Measurements from ENCODE around the gene NFE2L3. TPM values are rescaled to one million over a fixed set of nuclear protein-coding genes. Genes with fewer than 3 reads are reported as not detected.

The NFE2L3 gene
- total and polyA plus RNA-seq, 2 of the 8 experiments (the other 6 are each of a cell fraction or from before 2014, with no cell fraction given): 64.9 to 76.5 TPM

DNA sequence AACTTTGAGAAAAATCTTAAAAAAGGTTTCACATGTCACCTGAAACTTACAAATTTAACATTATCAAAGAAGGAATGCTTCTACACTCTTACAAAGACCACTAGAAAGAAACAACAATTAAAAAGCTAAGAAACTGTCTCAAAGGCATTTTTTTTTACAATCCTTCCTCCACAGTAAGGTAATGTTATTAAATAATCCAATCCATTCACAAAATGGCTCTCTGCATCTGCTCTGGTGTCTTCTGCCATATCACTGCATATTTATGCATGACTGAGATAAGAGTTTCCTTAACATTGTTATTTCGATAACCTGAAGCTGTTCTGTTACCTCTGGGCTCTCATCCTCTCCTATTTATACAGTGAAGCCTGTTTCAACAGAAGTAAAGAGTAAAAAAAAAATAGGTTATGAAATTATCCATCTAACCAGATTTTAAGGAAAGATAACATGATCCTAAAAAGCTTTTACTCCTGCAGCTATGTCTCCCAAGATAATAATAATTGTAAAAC lies 40.0 kb downstream of the NFE2L3 start:
- no peak overlapping the region for H2AK5ac ChIP-seq (ENCODE audit: low read depth, low read length)
- no peak overlapping the region for H4K91ac ChIP-seq (replicated peaks; ENCODE audit: insufficient read length, low read length)
- H3K79me1 ChIP-seq (ENCODE audit: low read depth, low read length): no peaks in the 10 kb centered on the region
- no peak overlapping the region for H3K4me2 ChIP-seq (ENCODE audit: insufficient read depth in 1 of 2, low read depth in 2 of 2, low read length in 2 of 2)
- no peak overlapping the region for H3K4ac ChIP-seq (replicated peaks; ENCODE audit: insufficient read length, low read depth, low read length)
- H2BK5ac ChIP-seq (ENCODE audit: low read depth, low read length): no peak overlapping the region
- no peak overlapping the region for H3K56ac ChIP-seq (replicated peaks; ENCODE audit: insufficient read length, low read depth, low read length)
- peak overlapping the region; percentile 79; the same call in 1 of the 2 replicates for H4K8ac ChIP-seq (ENCODE audit: extremely low read depth, insufficient read depth, low read length)
- no peak overlapping the region for H3K14ac ChIP-seq (ENCODE audit: insufficient read length)
- peaks cover 31 to 33% of the 10 kb centered on the region in 2 experiments for H4K20me1 ChIP-seq (replicated peaks in 1 of 2; ENCODE audit: control insufficient read depth in 1 of 2, insufficient read depth in 2 of 2, low read length in 2 of 2)
- no peaks in the 10 kb centered on the region for H3K9me3 ChIP-seq (ENCODE audit: insufficient read depth in 2 of 2, low read depth in 1 of 2, low read length in 1 of 2)
- ChIA-PET POLR2A (ENCODE audit: partially characterized antibody) (interaction anchor here (0.6 to 17.3 kb wide), 29 partner anchors 5 to 1383 kb away, joined by 3 to 578 read pairs (median 4); partner anchors contain the start of genes CBX3, HNRNPA2B1 and NFE2L3), CTCF (ENCODE audit: partially characterized antibody) (interaction anchor here (0.7 to 4.7 kb wide), 7 partner anchors 11 to 298 kb away, joined by 3 to 21 read pairs (median 4); no protein-coding TSS in a partner anchor)
- H3K23me2 ChIP-seq (ENCODE audit: low read depth, low read length): no peaks in the 10 kb centered on the region; the same call in 1 of the 2 replicates
- H3K4me1 ChIP-seq (replicated peaks in 1 of 4; ENCODE audit: control insufficient read depth in 3 of 4, insufficient read depth in 4 of 4, low read length in 3 of 4): peaks cover 0 to 3% (median 0%) of the 10 kb centered on the region in 4 experiments; a peak in 3 of 7 replicates
- no peak for FAIRE-seq
- H3K36me3 ChIP-seq (ENCODE audit: control insufficient read depth in 2 of 4, insufficient read depth in 4 of 4, low read length in 3 of 4): peaks cover 61 to 90% (median 82%) of the 10 kb centered on the region in 4 experiments
- H2BK20ac ChIP-seq (ENCODE audit: low read length): no peak overlapping the region
- DNase-seq (ENCODE audit: low read depth in 1 of 2, low spot score in 2 of 2): no peak
- no peak overlapping the region for H3K9ac ChIP-seq (replicated peaks in 1 of 4; ENCODE audit: extremely low read depth in 1 of 4, low read depth in 3 of 4, low read length in 3 of 4)
- H3K18ac ChIP-seq (ENCODE audit: extremely low read depth, low read length): no peak overlapping the region
- peaks cover 8 to 54% of the 10 kb centered on the region in 2 experiments; a peak in 3 of 4 replicates for H3K79me2 ChIP-seq (ENCODE audit: control insufficient read depth in 1 of 2, insufficient read depth in 2 of 2, low read length in 2 of 2)
- WGBS, 2 experiments (ENCODE audit: extremely low coverage in 1 of 2, insufficient coverage in 1 of 2, insufficient read length in 1 of 2, insufficient replicate concordance in 2 of 2, low coverage in 1 of 2, low lambda C conversion rate in 2 of 2, missing lambda C conversion rate in 1 of 2): 95% methylated on average over 1 of the region's 1 CpG; no CpG with 5 or more reads in 1 of the 2 experiments
- H2BK15ac ChIP-seq (ENCODE audit: low read length): no peak overlapping the region
- H3K23ac ChIP-seq (ENCODE audit: insufficient read length): no peak overlapping the region
- H3K4me3 ChIP-seq (ENCODE audit: extremely low read depth in 1 of 4, insufficient read depth in 2 of 4, low read depth in 3 of 4, low read length in 4 of 4): no peak overlapping the region
- H2BK12ac ChIP-seq (ENCODE audit: low read depth, low read length): no peak overlapping the region
- H2BK120ac ChIP-seq (replicated peaks; ENCODE audit: low read depth, low read length): no peak overlapping the region
- no peak overlapping the region for H4K5ac ChIP-seq (ENCODE audit: insufficient read length, low read depth, low read length)
- H3K27ac ChIP-seq (ENCODE audit: low read depth, low read length): no peak overlapping the region
- no peaks in the 10 kb centered on the region for H3K27me3 ChIP-seq (replicated peaks in 1 of 4; ENCODE audit: control insufficient read depth in 3 of 4, extremely low read depth in 1 of 4, insufficient read depth in 3 of 4, low read length in 3 of 4)
- no peak overlapping the region for H2AFZ ChIP-seq (ENCODE audit: low read length)
- TF ChIP-seq SIX5 (IDR thresholded peaks at IDR 0.05; ENCODE audit: low read depth, low read length) (peak; percentile 3; the same call in 1 of the 2 replicates), RAD21 (IDR thresholded peaks at IDR 0.05 in 1 of 2, conservative IDR thresholded peaks at IDR 0.05 in 1 of 2; ENCODE audit: low read depth in 2 of 2, low read length in 2 of 2) (no peak), RNF2 (IDR thresholded peaks at IDR 0.05; ENCODE audit: borderline replicate concordance, low read depth, low read length, missing control alignments, poor library complexity, severe bottlenecking) (no peak), NRF1 (IDR thresholded peaks at IDR 0.05; ENCODE audit: low read depth, low read length) (0 out of 2 replicates have a peak, but pooled peaks have one; percentile 1), RBBP5 (IDR thresholded peaks at IDR 0.05; ENCODE audit: borderline replicate concordance, low read depth, low read length) (no peak), POLR2AphosphoS5 (IDR thresholded peaks at IDR 0.05; ENCODE audit: low read depth, low read length) (peak; percentile 65), SIN3A (conservative IDR thresholded peaks at IDR 0.05 in 1 of 2, IDR thresholded peaks at IDR 0.05 in 1 of 2; ENCODE audit: low read depth in 1 of 2, low read length in 2 of 2) (0 out of 4 replicates have a peak, but pooled peaks of 1 of the 2 experiments have one; percentile 68), SUZ12 (IDR thresholded peaks at IDR 0.05; ENCODE audit: low read length) (no peak), EZH2 (IDR thresholded peaks at IDR 0.05; ENCODE audit: low read depth, low read length, severe bottlenecking) (no peak), NANOG (IDR thresholded peaks at IDR 0.05; ENCODE audit: insufficient read depth, low read depth, low read length, poor library complexity, severe bottlenecking) (no peak), POLR2A (IDR thresholded peaks at IDR 0.05; ENCODE audit: control extremely low read depth in 1 of 2, low read depth in 2 of 2, low read length in 2 of 2) (peak in 1 of 2 experiments; percentile 51; a peak in 2 of 3 replicates), SP1 (IDR thresholded peaks at IDR 0.05; ENCODE audit: low read depth, low read length) (peak; percentile 43; the same call in 1 of the 2 replicates)
